GM20431 (cell line): Measurements from ENCODE around the gene TMEM181.

Experiments used
- in situ Hi-C: fragments of 300-500 bp; cut with MseI, MboI; formaldehyde crosslinking; loops from one replicate; pipeline ENCODE4 v1.15.0; 2020; ENCODE audit warnings: low sequenced_read_pairs; ENCODE audit not compliant: unreplicated experiment

Gene TMEM181

GRCh38 chr6:158591134-158591809 is 31.4 kb downstream of the TMEM181 start:
- in situ Hi-C loops: no loop called here

GRCh38 chr6:158591810-158592209 is 31.9 kb downstream of the TMEM181 start:
- in situ Hi-C loops: no loop called here

- in situ Hi-C loops: no loop called here
Observed at GRCh38 chr6:158593670-158594069, 33.8 kb downstream of the TMEM181 start.

GRCh38 chr6:158595223-158595622 is 35.3 kb downstream of the TMEM181 start:
- in situ Hi-C loops: no loop called here

- in situ Hi-C loops: no loop called here
Observed at GRCh38 chr6:158596861-158597260, 37.0 kb downstream of the TMEM181 start.

GRCh38 chr6:158597565-158597964 is 37.7 kb downstream of the TMEM181 start:
- in situ Hi-C loops: no loop called here

DNA sequence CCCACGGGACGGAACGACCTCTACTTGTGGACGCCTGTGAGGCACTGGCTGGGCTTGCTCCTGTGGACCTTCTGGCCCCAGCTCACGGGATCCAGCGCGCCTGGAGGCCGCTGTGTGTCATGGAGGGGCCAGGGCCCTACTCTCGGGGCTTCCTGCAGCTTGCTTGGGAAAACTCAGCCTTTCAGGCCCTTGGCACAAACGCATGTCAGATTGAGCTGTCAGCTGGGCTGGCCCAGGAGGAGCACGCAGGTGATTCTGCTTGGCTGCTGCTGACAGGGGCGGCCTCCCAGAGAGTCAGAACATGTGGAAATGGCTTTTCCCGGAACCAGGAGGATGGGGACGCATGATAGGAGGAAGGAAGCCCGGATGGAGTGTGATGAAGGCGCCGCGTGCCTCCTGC is 39.7 kb downstream of the TMEM181 start:
- in situ Hi-C loops: loop anchor here (10.0 kb wide), 1 partner anchor 385 kb away; no protein-coding TSS in a partner anchor

GRCh38 chr6:158603261-158604047 is 43.6 kb downstream of the TMEM181 start:
- in situ Hi-C loops: loop anchor here (10.0 kb wide), 1 partner anchor 389 kb away; no protein-coding TSS in a partner anchor

- in situ Hi-C loops: loop anchor here (10.0 kb wide), 1 partner anchor 389 kb away; no protein-coding TSS in a partner anchor
Observed at GRCh38 chr6:158604048-158604406, 44.1 kb downstream of the TMEM181 start.

GRCh38 chr6:158605266-158605878 is 45.5 kb downstream of the TMEM181 start:
- in situ Hi-C loops: loop anchor here (10.0 kb wide), 1 partner anchor 391 kb away; no protein-coding TSS in a partner anchor

GRCh38 chr6:158606011-158606410 is 46.1 kb downstream of the TMEM181 start:
- in situ Hi-C loops: loop anchor here (10.0 kb wide), 1 partner anchor 391 kb away; no protein-coding TSS in a partner anchor

DNA sequence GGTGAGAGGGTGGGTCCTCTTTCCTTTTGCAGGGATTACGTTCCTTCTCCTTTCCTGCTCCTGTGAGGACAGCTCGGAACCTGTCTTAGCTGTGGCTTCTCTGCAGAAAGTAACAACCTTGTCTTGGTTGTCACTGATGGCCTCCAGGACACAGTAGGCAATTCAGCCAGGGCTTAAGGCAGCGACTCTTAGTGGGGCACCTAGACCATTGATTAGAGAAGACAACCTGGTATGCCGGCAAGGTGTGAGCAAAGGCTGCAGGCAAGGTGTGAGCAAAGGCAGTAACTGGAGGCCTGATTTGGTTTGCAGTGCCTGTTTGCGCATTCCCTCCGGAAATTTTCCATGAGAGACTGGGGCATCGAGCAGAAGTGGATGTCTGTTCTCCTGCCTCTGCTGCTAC is 47.0 kb downstream of the TMEM181 start:
- in situ Hi-C loops: loop anchor here (10.0 kb wide), 1 partner anchor 392 kb away; no protein-coding TSS in a partner anchor

DNA sequence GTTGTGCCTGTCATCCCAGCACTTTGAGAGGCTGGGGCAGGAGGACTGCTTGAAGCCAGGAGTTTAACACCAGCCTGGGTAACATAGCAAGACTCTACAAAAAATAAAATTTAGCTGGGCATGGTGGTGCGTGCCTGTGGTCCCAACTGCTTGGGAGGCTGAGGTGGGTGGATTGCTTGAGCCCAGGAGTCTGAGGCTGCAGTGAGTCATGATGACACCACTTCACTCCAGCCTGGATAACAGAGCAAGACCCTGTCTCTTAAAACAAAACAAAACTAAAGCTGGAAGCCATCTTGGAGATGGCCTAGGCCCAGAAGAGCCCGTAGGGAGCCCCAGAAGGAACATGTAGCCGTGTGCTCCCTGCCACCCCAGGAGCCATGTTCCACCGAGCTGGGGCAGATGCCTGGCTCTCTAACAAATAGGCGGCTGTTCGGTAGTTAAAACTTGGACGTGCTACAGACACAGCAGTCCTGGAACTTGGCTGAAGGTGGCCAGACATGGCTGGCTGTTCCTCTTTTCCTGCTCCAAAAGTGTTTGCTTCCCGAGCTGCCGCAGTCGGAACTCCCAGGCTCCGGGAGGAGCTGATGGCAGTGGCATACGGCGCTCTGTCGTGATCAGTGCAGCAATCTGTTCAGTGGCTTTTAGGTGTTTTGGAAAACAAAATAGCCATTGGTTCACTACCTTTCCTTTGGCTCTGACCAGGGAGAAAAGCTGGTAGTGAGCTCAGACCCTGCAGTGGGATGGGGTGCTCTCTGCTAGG is 47.7 kb downstream of the TMEM181 start:
- in situ Hi-C loops: loop anchor here (10.0 kb wide), 1 partner anchor 393 kb away; no protein-coding TSS in a partner anchor

GRCh38 chr6:158608221-158608620 is 48.3 kb downstream of the TMEM181 start:
- in situ Hi-C loops: loop anchor here (10.0 kb wide), 1 partner anchor 393 kb away; no protein-coding TSS in a partner anchor

GRCh38 chr6:158609455-158610155 is 49.7 kb downstream of the TMEM181 start:
- in situ Hi-C loops: loop anchor here (10.0 kb wide), 1 partner anchor 395 kb away; no protein-coding TSS in a partner anchor

- in situ Hi-C loops: no loop called here
Observed at GRCh38 chr6:158610319-158610968, 50.6 kb downstream of the TMEM181 start.

DNA sequence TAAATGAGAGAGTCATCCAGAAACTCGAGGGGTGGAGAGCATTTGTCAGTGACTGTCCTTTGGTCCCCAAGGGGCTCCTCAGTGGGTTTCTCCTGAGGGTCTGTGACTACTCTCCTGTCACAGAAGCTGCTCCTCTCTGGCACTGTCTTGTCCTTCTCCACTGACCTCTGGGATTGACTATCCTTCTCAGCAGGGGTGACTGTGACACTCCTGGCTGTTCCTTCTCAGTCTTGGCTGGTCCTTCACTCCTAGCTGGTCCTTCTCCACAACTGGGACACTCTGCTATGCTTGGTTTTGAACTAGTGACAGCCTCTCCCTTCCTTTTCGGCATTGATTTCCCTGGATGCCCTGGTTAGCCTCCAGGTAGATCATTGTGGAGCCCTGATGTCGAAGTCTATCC is 51.1 kb downstream of the TMEM181 start:
- in situ Hi-C loops: no loop called here

DNA sequence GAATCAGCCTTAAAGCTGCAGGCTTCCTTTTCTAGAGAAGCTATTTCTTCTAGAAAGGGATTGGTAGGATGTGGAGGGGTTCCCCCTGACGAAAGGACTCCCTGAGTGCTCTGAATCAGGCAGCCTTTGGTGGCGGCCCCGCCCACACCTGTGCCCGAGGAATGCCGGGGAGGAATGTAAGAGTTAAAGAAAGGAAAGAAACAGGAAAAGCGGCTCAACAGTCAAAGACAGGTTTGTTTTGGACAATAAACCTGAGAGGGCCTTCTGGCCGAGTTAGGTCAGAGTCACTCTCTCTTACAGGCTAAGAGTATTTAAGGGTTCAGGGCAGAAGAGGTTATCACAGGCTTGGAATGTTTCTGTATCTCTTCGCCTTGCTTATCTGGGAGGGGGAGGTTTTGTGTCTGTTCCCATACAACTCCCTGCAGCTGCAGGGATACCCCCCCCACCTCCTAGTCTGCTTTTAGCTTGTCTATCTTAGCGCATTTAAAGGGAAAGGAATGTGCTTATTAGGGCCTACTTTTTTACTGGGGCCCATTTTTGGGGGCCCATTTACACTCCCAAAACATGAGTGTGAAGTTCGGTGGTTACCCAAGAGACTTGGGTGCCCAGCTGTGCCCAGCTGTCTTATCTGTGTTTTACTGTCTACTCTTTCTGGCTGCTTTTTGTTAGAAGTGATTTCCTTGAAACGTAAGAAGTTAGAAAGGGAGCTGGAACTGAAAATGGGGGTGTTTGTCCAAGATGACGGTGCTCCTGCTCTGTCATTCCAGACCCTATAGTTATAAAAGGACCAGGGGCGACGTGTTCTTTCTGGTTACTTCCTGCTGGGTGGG is 51.9 kb downstream of the TMEM181 start:
- in situ Hi-C loops: no loop called here
